GM12873 (cell line): ENCODE results near the gene POTEC.
"Not testable (repeated sequence)": the region's sequence is repeated elsewhere in the genome, so short reads cannot be mapped to it uniquely, and the experiment has no call there.

Experiments used
- TF ChIP-seq, protein P1 (sequence below): IDR thresholded peaks from 2 replicates; pipeline ENCODE4 v1.5.1; 2012; ENCODE audit warnings: low read depth, mild to moderate bottlenecking, moderate library complexity, low read length, control low read depth; ENCODE audit not compliant: insufficient read depth; ENCODE audit errors: missing control alignments

Gene POTEC

DNA sequence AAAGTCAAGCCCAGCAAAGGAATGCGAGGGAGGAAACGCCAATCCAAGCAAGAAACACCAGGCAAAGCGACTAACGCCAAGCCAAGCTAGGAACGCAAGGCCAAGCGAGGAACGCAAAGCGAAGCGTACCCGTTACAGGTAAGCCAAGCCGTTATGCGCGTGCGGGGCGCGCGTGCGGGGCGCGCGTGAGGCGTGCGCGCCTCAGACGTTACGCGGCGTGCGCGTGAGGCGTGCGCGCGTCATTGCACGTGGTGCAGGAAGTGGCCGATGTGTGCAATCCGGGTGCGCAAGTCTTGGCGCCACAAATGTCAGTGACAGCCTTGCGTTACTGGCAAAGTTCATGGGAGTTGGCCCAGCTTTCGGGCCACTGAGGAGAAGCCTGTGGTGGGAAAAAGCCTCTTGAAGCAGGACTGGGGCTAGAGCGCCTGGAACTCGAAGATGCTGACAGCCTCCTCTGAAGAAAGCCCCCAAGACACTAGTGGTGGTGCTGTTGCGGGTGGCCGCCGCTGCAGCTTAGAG, at the start of gene POTEC:
POTEC (minus strand) TSS at position 155 of the 519 bp plus-strand sequence. CDS start 454 bp downstream, outside the sequence.
- TF ChIP-seq, protein P1, sequence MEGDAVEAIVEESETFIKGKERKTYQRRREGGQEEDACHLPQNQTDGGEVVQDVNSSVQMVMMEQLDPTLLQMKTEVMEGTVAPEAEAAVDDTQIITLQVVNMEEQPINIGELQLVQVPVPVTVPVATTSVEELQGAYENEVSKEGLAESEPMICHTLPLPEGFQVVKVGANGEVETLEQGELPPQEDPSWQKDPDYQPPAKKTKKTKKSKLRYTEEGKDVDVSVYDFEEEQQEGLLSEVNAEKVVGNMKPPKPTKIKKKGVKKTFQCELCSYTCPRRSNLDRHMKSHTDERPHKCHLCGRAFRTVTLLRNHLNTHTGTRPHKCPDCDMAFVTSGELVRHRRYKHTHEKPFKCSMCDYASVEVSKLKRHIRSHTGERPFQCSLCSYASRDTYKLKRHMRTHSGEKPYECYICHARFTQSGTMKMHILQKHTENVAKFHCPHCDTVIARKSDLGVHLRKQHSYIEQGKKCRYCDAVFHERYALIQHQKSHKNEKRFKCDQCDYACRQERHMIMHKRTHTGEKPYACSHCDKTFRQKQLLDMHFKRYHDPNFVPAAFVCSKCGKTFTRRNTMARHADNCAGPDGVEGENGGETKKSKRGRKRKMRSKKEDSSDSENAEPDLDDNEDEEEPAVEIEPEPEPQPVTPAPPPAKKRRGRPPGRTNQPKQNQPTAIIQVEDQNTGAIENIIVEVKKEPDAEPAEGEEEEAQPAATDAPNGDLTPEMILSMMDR, result not testable (repeated sequence)

DNA sequence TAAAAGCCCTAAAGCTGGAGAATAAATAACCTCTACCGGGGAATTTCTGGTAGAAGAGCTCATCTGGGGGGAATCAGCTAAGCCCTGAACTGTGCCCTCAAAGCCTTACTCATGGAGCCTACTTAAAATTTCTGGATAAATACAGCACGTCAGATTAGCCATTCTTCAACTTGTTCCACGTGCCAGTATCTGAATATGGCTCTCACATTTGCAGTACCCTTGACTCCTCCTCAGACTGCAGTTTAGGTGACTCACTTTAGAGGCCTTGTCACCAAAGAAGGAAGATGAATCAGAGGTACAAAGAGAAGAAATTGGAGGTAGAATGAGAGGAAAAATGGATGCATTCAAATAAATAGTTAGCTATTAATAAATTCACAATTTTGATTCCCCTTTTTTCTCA, 34.6 kb upstream of the POTEC start:
- TF ChIP-seq, protein P1, result no peak
